HepG2 (cell line): Measurements from ENCODE around the gene GRIN2C. TPM values are rescaled to one million over a fixed set of nuclear protein-coding genes. Genes with fewer than 3 reads are reported as not detected.

Source experiments
- POGZ ChIP-seq: sonication (generic); formaldehyde crosslinking; IDR thresholded peaks from 2 replicates; pipeline ENCODE4 v1.4.0; 2020; ENCODE audit warnings: mild to moderate bottlenecking, missing genetic modification reagents
- TBL1XR1 ChIP-seq: fragments of 150-350 bp; IDR thresholded peaks from 2 replicates; pipeline ENCODE4 v1.6.1; 2014; ENCODE audit warnings: borderline replicate concordance, low read length; ENCODE audit not compliant: partially characterized antibody
- THYN1 ChIP-seq: sonication (generic); formaldehyde crosslinking; IDR thresholded peaks from 2 replicates; pipeline ENCODE4 v1.8.1; 2023; ENCODE audit warnings: low read depth, mild to moderate bottlenecking, moderate library complexity, missing genetic modification reagents, borderline replicate concordance
- TRIM24 ChIP-seq: sonication (generic); formaldehyde crosslinking; IDR thresholded peaks from 2 replicates; pipeline ENCODE4 v1.8.0; 2022; ENCODE audit warnings: mild to moderate bottlenecking, missing genetic modification reagents
- ZBTB40 ChIP-seq, 2 experiments: fragments of 450-650 bp in 1 of 2; sonication (generic) in 1 of 2; formaldehyde crosslinking in 1 of 2; IDR thresholded peaks; 2 replicates each; pipeline versions ENCODE4 v1.6.1 to v1.8.0; 2016 to 2022; ENCODE audit warnings: antibody characterized with exemption in 1 of 2, mild to moderate bottlenecking in 1 of 2, missing genetic modification reagents in 1 of 2
- ZNF17 ChIP-seq: sonication (generic); formaldehyde crosslinking; IDR thresholded peaks from 2 replicates; pipeline ENCODE4 v1.5.0; 2020; ENCODE audit warnings: mild to moderate bottlenecking, missing genetic modification reagents
- ZNF407 ChIP-seq: sonication (generic); formaldehyde crosslinking; IDR thresholded peaks from one replicate; pipeline ENCODE4 v1.5.1; 2020; ENCODE audit warnings: mild to moderate bottlenecking, missing genetic modification reagents; ENCODE audit errors: not compliant biosample characterization
- ZNF703 ChIP-seq: sonication (generic); formaldehyde crosslinking; IDR thresholded peaks from 2 replicates; pipeline ENCODE4 v1.5.1; 2020; ENCODE audit warnings: missing genetic modification reagents, mild to moderate bottlenecking, moderate library complexity, borderline replicate concordance
- ZNF761 ChIP-seq: sonication (generic); formaldehyde crosslinking; conservative IDR thresholded peaks from 2 replicates; pipeline ENCODE4 v1.4.0; 2020; ENCODE audit warnings: mild to moderate bottlenecking, missing genetic modification reagents
- ZNF776 ChIP-seq: sonication (generic); formaldehyde crosslinking; IDR thresholded peaks from 2 replicates; pipeline ENCODE4 v1.4.0; 2020; ENCODE audit warnings: mild to moderate bottlenecking, missing genetic modification reagents
- polyA plus RNA-seq, 8 experiments: library from polyadenylated mRNA; depleted of rRNA in 3 of 8; stranded (reverse) in 7 of 8; unstranded in 1 of 8; fragments of >200 nt; fragmentation: Illumina TruSeq in 4 of 8; extraction: Trizol in 4 of 8; gene quantifications; 2 replicates each; pipeline versions ENCODE4 v1.2.1 to v1.2.3, GENCODE V29; 2011 to 2016; ENCODE audit warnings: low read depth in 4 of 8, missing spikeins in 1 of 8, mixed read lengths in 1 of 8; ENCODE audit not compliant: insufficient read depth in 1 of 8
- total RNA-seq, 5 experiments: library from RNA; depleted of rRNA; stranded (reverse); fragments of >200 nt; fragmentation: Illumina TruSeq; extraction: Trizol; gene quantifications; 2 replicates each; pipeline ENCODE4 v1.2.3, GENCODE V29; 2016; ENCODE audit warnings: low read depth in 1 of 5

The GRIN2C gene
- total and polyA plus RNA-seq, 2 of the 13 experiments (the other 11 are each of a cell fraction or from before 2014, with no cell fraction given) = 0.03 to 0.11 TPM

GRCh38 chr17:74873037-74873873, 13.6 kb upstream of the GRIN2C start (continued):
- TF ChIP-seq ZBTB40 (IDR thresholded peaks at IDR 0.05) (no peak), ZBTB40 (CRISPR knock-in tag; IDR thresholded peaks at IDR 0.05) (no peak; the same call in 1 of the 2 replicates), ZNF761 (CRISPR knock-in tag) (no peak; the same call in 1 of the 2 replicates), ZNF17 (CRISPR knock-in tag) (no peak), POGZ (peak; percentile 92), TBL1XR1 (peak; percentile 21), THYN1 (CRISPR knock-in tag) (no peak), TRIM24 (CRISPR knock-in tag) (no peak), ZNF776 (CRISPR knock-in tag) (no peak; the same call in 1 of the 2 replicates), ZNF407 (peak; percentile 2), ZNF703 (no peak)
